Neural cell (in vitro differentiated cells): ENCODE measurements around the gene TMEM131L.

Source experiments
- CTCF ChIP-seq: fragments of 450-650 bp; IDR thresholded peaks from 2 replicates; pipeline ENCODE4 v1.5.1; 2014; ENCODE audit warnings: antibody characterized with exemption, mild to moderate bottlenecking, moderate library complexity; ENCODE audit not compliant: poor library complexity, severe bottlenecking
- EP300 ChIP-seq: fragments of 450-650 bp; conservative IDR thresholded peaks from 2 replicates; pipeline ENCODE4 v1.6.1; 2014; ENCODE audit warnings: antibody characterized with exemption, mild to moderate bottlenecking, moderate library complexity; ENCODE audit not compliant: poor library complexity, severe bottlenecking
- POLR2AphosphoS5 ChIP-seq: IDR thresholded peaks from 2 replicates; pipeline ENCODE4 v1.6.1; 2012

GRCh38 chr4:153507310-153508073, 41.3 kb downstream of the TMEM131L start:
- no peak for TF ChIP-seq POLR2AphosphoS5
- no peak for TF ChIP-seq CTCF
- no peak for TF ChIP-seq EP300
